OCI-LY7 (cell line): ENCODE results near the gene ACSM5.
"Not testable (repeated sequence)": the region's sequence is repeated elsewhere in the genome, so short reads cannot be mapped to it uniquely, and the experiment has no call there.

Experiments
- CTCF ChIP-seq: fragments of 200-600 bp; sonication (generic); conservative IDR thresholded peaks from 2 replicates; pipeline ENCODE4 v1.5.1; 2014; ENCODE audit warnings: mild to moderate bottlenecking, antibody characterized with exemption, low read length, moderate library complexity, mixed read lengths
- EZH2phosphoT487 ChIP-seq: fragments of 200-600 bp; sonication (generic); IDR thresholded peaks from 2 replicates; pipeline ENCODE4 v1.6.1; 2018; ENCODE audit warnings: low read depth, borderline replicate concordance, mild to moderate bottlenecking, mixed run types, antibody characterized with exemption, low read length, moderate library complexity, mixed read lengths

- not testable (repeated sequence) for TF ChIP-seq CTCF, EZH2phosphoT487
These were observed 67.9 kb downstream of the ACSM5 start for GRCh38 chr16:20477188-20477744.
